ES-I3 (cell line): ENCODE results near the gene TIMM8A.
"Not testable (repeated sequence)": the region's sequence is repeated elsewhere in the genome, so short reads cannot be mapped to it uniquely, and the experiment has no call there.

Experiments
- H3K36me3 ChIP-seq: 2 replicates; pipeline ENCODE4 v1.6.1; 2013; ENCODE audit warnings: mild to moderate bottlenecking, low read length, control low read depth, moderate library complexity; ENCODE audit not compliant: insufficient read depth
- H3K4me1 ChIP-seq: 2 replicates; pipeline ENCODE4 v1.6.1; 2013; ENCODE audit warnings: mild to moderate bottlenecking, control low read depth, low read length; ENCODE audit not compliant: insufficient read depth
- H3K9ac ChIP-seq: 2 replicates; pipeline ENCODE4 v1.6.1; 2013; ENCODE audit warnings: low read depth, mild to moderate bottlenecking, low read length, moderate library complexity
- H3K9me3 ChIP-seq: 2 replicates; pipeline ENCODE4 v1.6.1; 2013; ENCODE audit warnings: mild to moderate bottlenecking, low read length, moderate library complexity; ENCODE audit not compliant: control insufficient read depth, insufficient read depth

TIMM8A gene

DNA sequence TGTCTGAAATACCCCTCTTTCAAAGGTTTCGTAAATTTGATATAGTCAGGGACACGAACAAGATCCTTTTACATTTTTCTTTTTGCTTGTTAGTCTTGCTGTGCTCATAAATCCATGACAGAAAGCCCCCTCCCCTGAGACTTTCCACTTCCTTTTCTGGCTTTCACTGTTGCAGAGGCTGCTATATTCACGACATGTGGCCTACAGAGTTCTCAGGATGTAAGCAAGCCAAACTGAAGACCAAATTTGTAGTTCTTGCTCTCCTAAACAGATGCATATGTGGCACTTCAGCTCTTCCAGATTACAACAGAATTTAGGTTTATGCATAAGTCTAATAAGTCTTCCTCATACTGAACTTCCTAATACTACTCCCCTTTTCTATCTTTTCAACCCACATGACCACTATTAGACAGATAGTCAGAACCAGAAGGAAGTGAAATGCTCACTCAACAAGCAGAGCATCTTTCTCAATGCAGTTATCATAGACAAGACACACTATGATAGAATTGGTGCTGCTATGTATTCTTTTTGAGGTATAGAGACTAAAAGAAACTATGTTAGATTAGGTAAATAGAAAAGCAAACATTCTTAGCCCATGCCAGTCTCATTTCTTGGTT lies 22.5 kb upstream of the TIMM8A start:
- no peak overlapping the region for H3K9ac ChIP-seq
- no peaks in the 10 kb centered on the region for H3K36me3 ChIP-seq
- H3K9me3 ChIP-seq, result no peaks in the 10 kb centered on the region
- no peaks in the 10 kb centered on the region for H3K4me1 ChIP-seq

- no peaks in the 10 kb centered on the region for H3K36me3 ChIP-seq
- H3K9ac ChIP-seq, result no peak overlapping the region
- H3K9me3 ChIP-seq, result no peaks in the 10 kb centered on the region
- no peaks in the 10 kb centered on the region for H3K4me1 ChIP-seq
Measured at GRCh38 chrX:101369687-101370086, 21.1 kb upstream of the TIMM8A start.

GRCh38 chrX:101368800-101369199 lies 20.3 kb upstream of the TIMM8A start:
- Histone ChIP-seq H3K9me3 (no peaks in the 10 kb centered on the region), H3K9ac (no peak overlapping the region), H3K4me1 (no peaks in the 10 kb centered on the region), H3K36me3 (no peaks in the 10 kb centered on the region)

- Histone ChIP-seq H3K36me3 (no peaks in the 10 kb centered on the region), H3K9ac (no peak overlapping the region), H3K4me1 (no peaks in the 10 kb centered on the region), H3K9me3 (no peaks in the 10 kb centered on the region)
Measured at GRCh38 chrX:101365301-101365795, 16.8 kb upstream of the TIMM8A start.

DNA sequence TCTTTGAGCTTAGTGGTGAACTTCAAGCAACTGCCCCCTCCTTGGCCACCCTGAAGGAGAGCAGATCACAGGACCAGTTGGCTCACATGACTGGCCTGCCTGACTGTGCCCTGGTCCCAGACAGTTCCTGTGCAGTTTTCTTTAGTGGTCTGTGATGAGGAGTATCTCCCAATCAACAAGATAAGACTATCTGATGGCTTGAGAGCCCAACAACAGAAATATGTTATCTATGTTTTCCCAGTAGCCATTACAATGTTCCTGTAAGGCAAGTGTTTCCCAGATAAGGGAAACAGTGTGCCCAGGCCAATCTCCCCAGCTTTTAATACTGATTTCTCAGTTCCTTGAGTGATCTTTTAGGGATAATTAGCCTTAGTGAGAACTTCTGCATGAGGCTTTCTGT lies 14.2 kb upstream of the TIMM8A start:
- Histone ChIP-seq H3K9me3 (no peaks in the 10 kb centered on the region), H3K36me3 (no peaks in the 10 kb centered on the region), H3K4me1 (no peaks in the 10 kb centered on the region), H3K9ac (no peak overlapping the region)

DNA sequence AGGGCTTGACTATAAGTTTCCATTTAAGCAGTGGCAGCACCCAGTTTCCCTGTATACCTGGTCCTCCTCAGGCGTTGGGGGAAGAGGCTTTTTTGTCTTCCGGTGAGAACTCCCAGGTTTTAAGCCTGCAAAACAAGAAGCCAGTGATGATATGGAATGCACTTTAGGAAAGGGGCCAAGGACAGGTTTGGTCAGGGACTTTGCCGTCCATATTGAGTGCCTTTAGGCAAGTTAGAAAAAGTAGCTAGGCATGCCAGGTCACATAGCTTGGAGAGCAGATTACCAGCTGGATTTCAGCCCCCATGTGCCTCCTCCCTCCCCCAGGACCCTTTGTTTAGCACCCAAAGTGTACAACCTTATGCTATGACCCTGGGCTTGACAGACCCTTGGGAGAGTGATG lies 13.6 kb upstream of the TIMM8A start:
- Histone ChIP-seq H3K4me1 (no peaks in the 10 kb centered on the region), H3K9ac (no peak overlapping the region), H3K9me3 (no peaks in the 10 kb centered on the region), H3K36me3 (no peaks in the 10 kb centered on the region)

DNA sequence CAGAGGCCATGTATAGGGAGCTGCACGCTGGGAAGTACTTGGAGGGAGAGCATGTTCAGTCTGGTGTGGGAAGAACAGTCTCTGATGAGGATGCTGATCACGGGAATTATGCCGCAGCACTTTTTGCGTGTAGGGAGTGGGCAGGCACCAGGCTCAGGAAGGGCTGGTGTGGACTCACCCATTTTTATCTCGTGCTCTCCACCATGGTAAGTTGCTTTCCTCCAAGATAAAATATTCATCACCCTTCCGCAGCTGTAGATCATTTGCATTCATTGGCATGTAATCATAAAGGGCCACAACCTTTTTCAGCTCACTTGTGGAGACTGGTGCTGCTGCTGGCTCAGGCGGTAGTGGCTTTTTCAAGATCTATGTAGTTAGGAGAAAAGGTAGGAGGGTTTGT lies 11.8 kb upstream of the TIMM8A start:
- Histone ChIP-seq H3K9ac (no peak overlapping the region), H3K36me3 (no peaks in the 10 kb centered on the region), H3K4me1 (no peaks in the 10 kb centered on the region), H3K9me3 (no peaks in the 10 kb centered on the region)

DNA sequence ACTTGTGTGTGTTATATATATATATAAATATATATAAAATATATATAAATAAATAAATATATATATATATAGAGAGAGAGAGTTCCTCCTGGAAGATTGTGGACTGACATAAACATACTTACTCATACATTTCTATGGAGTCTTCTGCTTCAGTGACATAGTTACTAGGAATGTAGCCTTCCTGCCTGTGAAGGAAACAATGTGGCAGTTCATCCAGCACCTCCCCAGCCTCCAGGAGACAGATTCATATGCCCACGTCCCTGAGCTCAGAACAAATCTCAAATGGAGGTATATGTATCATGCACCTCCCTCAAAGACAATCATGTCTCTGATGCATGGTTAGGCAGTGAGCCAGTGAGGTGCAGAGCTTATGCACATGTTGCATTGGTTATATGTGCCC lies 11.4 kb upstream of the TIMM8A start:
- H3K4me1 ChIP-seq, result no peaks in the 10 kb centered on the region
- no peak overlapping the region for H3K9ac ChIP-seq
- H3K9me3 ChIP-seq, result no peaks in the 10 kb centered on the region
- H3K36me3 ChIP-seq, result no peaks in the 10 kb centered on the region

DNA sequence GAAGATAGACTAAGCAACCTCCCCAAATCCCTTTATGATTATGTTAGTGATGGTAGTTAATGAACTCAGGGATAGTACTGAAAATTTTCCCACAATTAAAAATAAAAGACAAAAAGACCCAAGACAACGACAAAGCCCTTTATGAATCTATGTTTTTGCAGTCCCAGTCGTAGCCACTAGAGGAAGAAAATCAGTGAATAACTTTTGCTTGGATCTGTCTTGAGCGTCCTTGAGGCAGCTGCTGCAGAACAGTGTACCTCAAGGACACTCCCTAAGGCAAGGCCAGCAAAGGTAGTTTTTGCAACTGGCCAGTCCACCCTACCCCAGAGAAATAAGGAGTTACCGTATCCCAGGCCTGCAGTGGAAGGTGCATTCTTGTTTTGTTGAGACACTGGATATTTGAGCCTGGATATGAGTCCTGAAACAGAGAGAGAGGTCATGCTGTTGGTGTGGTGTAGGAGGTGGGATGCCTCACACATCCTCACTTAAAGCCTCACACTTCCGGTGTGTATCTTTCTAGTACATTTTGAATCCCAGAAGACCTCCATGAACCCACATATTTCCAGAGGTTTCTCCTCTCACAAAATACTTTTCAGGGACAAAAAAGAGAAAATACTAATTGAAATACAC lies 8.7 kb upstream of the TIMM8A start:
- H3K9ac ChIP-seq, result no peak overlapping the region
- no peaks in the 10 kb centered on the region for H3K4me1 ChIP-seq
- H3K9me3 ChIP-seq, result no peaks in the 10 kb centered on the region
- no peaks in the 10 kb centered on the region for H3K36me3 ChIP-seq

DNA sequence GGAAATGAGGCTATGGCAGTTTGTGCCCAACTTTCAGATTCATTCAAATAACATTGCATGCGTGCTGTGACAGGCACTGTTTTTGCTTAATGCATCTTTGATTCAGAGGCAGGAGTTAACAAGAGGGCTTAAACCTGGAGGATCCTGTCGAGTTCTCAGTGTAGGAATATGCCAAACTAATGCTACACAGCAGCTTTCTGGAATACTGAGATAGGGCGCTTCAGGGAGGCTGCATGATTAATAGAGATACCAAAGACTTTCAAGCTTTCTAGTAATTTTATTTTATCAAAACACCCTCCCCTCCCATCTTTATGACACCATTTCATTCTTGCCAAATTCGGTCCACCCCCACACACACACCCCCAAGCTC lies 636 bp upstream of the TIMM8A start:
- Histone ChIP-seq H3K4me1 (no peaks in the 10 kb centered on the region; the same call in 1 of the 2 replicates), H3K9ac (peak overlapping the region; percentile 77), H3K36me3 (no peaks in the 10 kb centered on the region), H3K9me3 (no peaks in the 10 kb centered on the region)

DNA sequence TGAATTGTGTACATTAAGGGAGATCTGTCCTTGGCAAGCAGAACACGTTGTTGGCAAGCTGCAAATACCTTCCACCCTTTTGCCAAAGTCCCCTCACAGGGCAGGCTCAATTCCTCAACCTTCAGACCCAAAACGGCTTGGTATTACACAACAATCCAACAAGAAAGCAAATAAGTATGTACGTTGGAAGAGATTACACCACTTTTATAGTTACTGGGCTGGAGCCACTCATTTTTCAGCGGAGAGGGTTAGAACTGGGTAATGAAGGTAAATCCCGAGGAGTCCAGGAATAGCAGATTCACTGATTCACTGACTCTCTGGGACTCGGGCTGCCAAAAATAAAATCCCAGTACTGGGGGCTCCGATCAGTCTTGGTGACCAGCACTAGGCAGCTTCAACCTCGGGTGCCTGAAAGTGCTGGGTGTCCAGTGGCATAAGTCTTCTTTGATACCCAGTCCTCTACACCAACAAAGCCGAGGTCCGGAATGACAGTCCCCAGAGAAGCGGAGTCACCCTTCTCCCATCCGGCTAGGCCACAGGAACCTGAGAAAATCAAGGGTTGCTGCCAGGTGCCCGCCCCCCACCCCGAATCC lies 587 bp downstream of the TIMM8A start:
- Histone ChIP-seq H3K36me3 (no peaks in the 10 kb centered on the region), H3K4me1 (no peaks in the 10 kb centered on the region; the same call in 1 of the 2 replicates), H3K9ac (peak overlapping the region; percentile 77), H3K9me3 (no peaks in the 10 kb centered on the region)

- Histone ChIP-seq H3K9me3 (no peaks in the 10 kb centered on the region), H3K4me1 (no peaks in the 10 kb centered on the region), H3K9ac (no peak overlapping the region), H3K36me3 (no peaks in the 10 kb centered on the region)
Measured at GRCh38 chrX:101337776-101338271, 10.7 kb downstream of the TIMM8A start.

- H3K36me3 ChIP-seq, H3K4me1 ChIP-seq, H3K9ac ChIP-seq, H3K9me3 ChIP-seq: not testable (repeated sequence)
Measured at GRCh38 chrX:101334310-101334709, 14.2 kb downstream of the TIMM8A start.

DNA sequence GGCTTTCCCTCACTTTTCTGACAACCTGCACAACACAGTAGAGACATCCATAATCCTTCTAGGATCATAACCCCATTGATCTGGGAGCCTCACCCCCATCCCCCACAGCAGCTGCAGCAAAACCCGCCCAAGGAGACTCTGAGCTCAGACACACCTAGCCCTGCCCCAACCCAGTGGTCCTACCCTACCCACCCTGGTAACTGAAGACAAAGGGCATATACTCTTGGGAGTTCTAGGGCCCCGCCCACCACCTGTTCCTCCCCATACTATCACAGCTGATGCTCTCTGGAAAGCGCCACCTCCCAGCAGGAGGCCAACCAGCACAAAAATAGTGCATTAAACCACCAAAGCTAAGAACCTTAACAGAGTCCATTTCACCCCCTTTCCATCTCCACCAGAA lies 21.9 kb downstream of the TIMM8A start:
- H3K9me3 ChIP-seq, H3K4me1 ChIP-seq, H3K9ac ChIP-seq, H3K36me3 ChIP-seq: not testable (repeated sequence)

DNA sequence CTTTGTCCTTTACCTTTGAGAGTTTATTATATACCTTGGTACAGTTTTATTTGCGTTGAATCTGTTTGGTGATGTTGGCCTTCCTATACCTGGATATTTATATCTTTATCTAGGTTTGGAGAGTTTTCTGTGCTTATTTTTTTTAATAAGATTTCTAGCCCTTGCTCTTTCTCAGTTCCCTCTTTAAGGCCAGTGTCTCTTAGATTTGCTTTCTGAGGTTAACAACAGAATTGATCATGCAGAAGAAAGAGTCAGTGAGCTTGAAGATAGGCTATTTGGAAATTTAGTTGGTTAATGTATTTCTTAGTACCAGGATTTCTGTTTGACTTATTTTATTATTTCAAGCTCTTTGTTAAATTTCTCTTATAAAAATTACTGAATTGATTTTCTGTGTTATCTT lies 44.8 kb downstream of the TIMM8A start:
- Histone ChIP-seq H3K4me1 (no peaks in the 10 kb centered on the region), H3K36me3 (no peaks in the 10 kb centered on the region), H3K9me3 (no peaks in the 10 kb centered on the region), H3K9ac (no peak overlapping the region)
